HFFc6 (cell line): Measurements from ENCODE around the gene RTL5. TPM values are rescaled to one million over a fixed set of nuclear protein-coding genes. Genes with fewer than 3 reads are reported as not detected.
A peak's percentile ranks its signal among the peaks of the same experiment; 100 is the strongest.

Source experiments
- DNase-seq: peaks from one replicate; pipeline ENCODE4 v3.0.0-alpha.2; 2018
- H3K27ac Mint-ChIP-seq: 2 replicates; pipeline ENCODE4 v1.8.0; 2020; ENCODE audit warnings: mild to moderate bottlenecking, mixed read lengths
- H3K27me3 Mint-ChIP-seq: 2 replicates; pipeline ENCODE4 v1.8.0; 2021; ENCODE audit warnings: mild to moderate bottlenecking, moderate library complexity, mixed read lengths; ENCODE audit not compliant: insufficient read depth
- H3K36me3 Mint-ChIP-seq: 2 replicates; pipeline ENCODE4 v1.8.0; 2021; ENCODE audit warnings: low read depth, mixed read lengths
- H3K4me1 Mint-ChIP-seq: 2 replicates; pipeline ENCODE4 v1.8.0; 2020; ENCODE audit warnings: low read depth, mixed read lengths
- H3K4me3 Mint-ChIP-seq: 2 replicates; pipeline ENCODE4 v1.8.0; 2020; ENCODE audit warnings: mild to moderate bottlenecking, moderate library complexity, mixed read lengths
- H3K9me3 Mint-ChIP-seq: 2 replicates; pipeline ENCODE4 v1.8.0; 2020; ENCODE audit warnings: mild to moderate bottlenecking, mixed read lengths
- CTCF ChIP-seq: fragments of 200-600 bp; sonication (generic); IDR thresholded peaks from 2 replicates; pipeline ENCODE4 v1.5.0; 2021; ENCODE audit warnings: antibody characterized with exemption, mild to moderate bottlenecking
- total RNA-seq, 6 experiments: library from RNA; stranded (reverse); fragmentation: NEBNext Ultra II Directional; extraction: Animal tissue kit (Norgen Biotek cat#: 25700); gene quantifications; 2 replicates in 1 of 6; 3 replicates in 5 of 6; pipeline ENCODE4 v1.2.3, GENCODE V29; 2021

The RTL5 gene
- total RNA-seq, 6 experiments from 2014 or later = 1.5 to 2.0 (median 1.9) TPM

GRCh38 chrX:72100051-72100755, 31.5 kb downstream of the RTL5 start:
- peaks cover 10% of the 10 kb centered on the region for H3K27me3 Mint-ChIP-seq
- H3K4me3 Mint-ChIP-seq = no peak overlapping the region
- DNase-seq = no peak
- H3K36me3 Mint-ChIP-seq = no peaks in the 10 kb centered on the region
- no peak for TF ChIP-seq CTCF
- no peaks in the 10 kb centered on the region for H3K9me3 Mint-ChIP-seq
- no peaks in the 10 kb centered on the region for H3K4me1 Mint-ChIP-seq
- no peak overlapping the region for H3K27ac Mint-ChIP-seq

- H3K4me3 Mint-ChIP-seq = no peak overlapping the region
- H3K9me3 Mint-ChIP-seq = no peaks in the 10 kb centered on the region
- peaks cover 6% of the 10 kb centered on the region for H3K27me3 Mint-ChIP-seq
- no peak for DNase-seq
- H3K4me1 Mint-ChIP-seq = no peaks in the 10 kb centered on the region
- no peak for TF ChIP-seq CTCF
- no peaks in the 10 kb centered on the region for H3K36me3 Mint-ChIP-seq
- no peak overlapping the region for H3K27ac Mint-ChIP-seq
Measured at GRCh38 chrX:72097098-72097497, 34.6 kb downstream of the RTL5 start.

- no peaks in the 10 kb centered on the region for H3K4me1 Mint-ChIP-seq
- TF ChIP-seq CTCF = no peak
- H3K4me3 Mint-ChIP-seq = no peak overlapping the region
- no peak overlapping the region for H3K27ac Mint-ChIP-seq
- peaks cover 6% of the 10 kb centered on the region for H3K27me3 Mint-ChIP-seq
- no peak for DNase-seq
- no peaks in the 10 kb centered on the region for H3K36me3 Mint-ChIP-seq
- H3K9me3 Mint-ChIP-seq = no peaks in the 10 kb centered on the region
Measured at GRCh38 chrX:72095370-72095769, 36.3 kb downstream of the RTL5 start.

GRCh38 chrX:72094894-72095293, 36.8 kb downstream of the RTL5 start:
- TF ChIP-seq CTCF = no peak
- Mint-ChIP-seq H3K4me1 (no peaks in the 10 kb centered on the region), H3K27ac (peak overlapping the region; percentile 18; the same call in 1 of the 2 replicates), H3K9me3 (no peaks in the 10 kb centered on the region), H3K36me3 (no peaks in the 10 kb centered on the region), H3K4me3 (no peak overlapping the region), H3K27me3 (peaks cover 6% of the 10 kb centered on the region)
- DNase-seq = no peak

GRCh38 chrX:72089254-72089653, 42.5 kb downstream of the RTL5 start:
- Mint-ChIP-seq H3K36me3 (no peaks in the 10 kb centered on the region), H3K4me3 (no peak overlapping the region), H3K27ac (no peak overlapping the region), H3K9me3 (no peaks in the 10 kb centered on the region), H3K4me1 (no peaks in the 10 kb centered on the region), H3K27me3 (peaks cover 12% of the 10 kb centered on the region)
- no peak for TF ChIP-seq CTCF
- no peak for DNase-seq
